Measurements from ENCODE around the gene NELFCD.

The NELFCD gene

GRCh38 chr20:59032023-59032712 is 51.1 kb downstream of the NELFCD start, which contains the start of gene ATP5F1E:
Gene ATP5F1E, minus strand, starts transcription at chr20:59032335. Its CDS starts 84 bp downstream, at chr20:59032251.
- peak; percentile 90 for DNase-seq (ENCODE audit: low read depth, low spot score)
- no peak for TF ChIP-seq YY1 (IDR thresholded peaks at IDR 0.05; ENCODE audit: insufficient read depth, insufficient read length)
- peaks cover 78% of the 10 kb centered on the region for H3K36me3 ChIP-seq (ENCODE audit: insufficient read depth, insufficient read length, low read length)
- H3K9me3 ChIP-seq (ENCODE audit: insufficient read depth, low read length): no peaks in the 10 kb centered on the region
- H3K27me3 ChIP-seq (ENCODE audit: insufficient read depth, insufficient read length): peaks cover 36% of the 10 kb centered on the region
- no peaks in the 10 kb centered on the region for H3K4me1 ChIP-seq (ENCODE audit: insufficient read depth, insufficient read length)
- peak within 1 kb of the TSS; percentile 96 for H3K4me3 ChIP-seq (ENCODE audit: insufficient read length, low read depth)
- H3K9ac ChIP-seq (ENCODE audit: insufficient read length, low read depth): peak within 1 kb of the TSS; percentile 99

- H3K36me3 ChIP-seq (ENCODE audit: insufficient read depth, insufficient read length, low read length): peaks cover 78% of the 10 kb centered on the region
- peaks cover 31% of the 10 kb centered on the region for H3K27me3 ChIP-seq (ENCODE audit: insufficient read depth, insufficient read length)
- no peaks in the 10 kb centered on the region for H3K9me3 ChIP-seq (ENCODE audit: insufficient read depth, low read length)
- H3K9ac ChIP-seq (ENCODE audit: insufficient read length, low read depth): peak overlapping the region; percentile 65
- peak overlapping the region; percentile 41 for H3K4me3 ChIP-seq (ENCODE audit: insufficient read length, low read depth)
- H3K4me1 ChIP-seq (ENCODE audit: insufficient read depth, insufficient read length): no peaks in the 10 kb centered on the region
- TF ChIP-seq YY1 (IDR thresholded peaks at IDR 0.05; ENCODE audit: insufficient read depth, insufficient read length) (no peak), SUZ12 (IDR thresholded peaks at IDR 0.05; ENCODE audit: extremely low read depth, insufficient read depth, insufficient read length) (no peak), ZNF274 (IDR thresholded peaks at IDR 0.05; ENCODE audit: low read depth, low read length) (no peak)
- no peak for DNase-seq (ENCODE audit: low read depth, low spot score)
These were observed 51.6 kb downstream of the NELFCD start for GRCh38 chr20:59032713-59033059.

DNA sequence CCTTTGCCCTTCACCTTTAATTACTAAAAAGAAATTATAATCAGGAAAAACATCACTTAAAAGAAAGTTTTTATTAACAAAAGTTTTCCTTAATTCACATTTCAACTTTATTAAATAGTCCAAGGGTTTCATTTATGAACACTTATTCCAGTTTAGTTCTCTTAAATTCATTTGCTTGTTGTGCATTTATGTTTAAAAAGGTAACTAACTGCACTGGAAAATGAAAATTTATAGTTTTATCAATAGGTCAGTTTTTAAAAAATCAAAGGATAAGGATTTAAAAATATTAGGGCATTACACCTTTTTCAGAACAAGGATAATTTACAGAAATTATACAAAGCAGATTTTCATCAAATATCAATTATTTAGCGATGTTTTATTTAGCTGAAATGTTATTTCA is 52.0 kb downstream of the NELFCD start:
- H3K36me3 ChIP-seq (ENCODE audit: insufficient read depth, insufficient read length, low read length): peaks cover 78% of the 10 kb centered on the region
- peak overlapping the region; percentile 41 for H3K4me3 ChIP-seq (ENCODE audit: insufficient read length, low read depth)
- peaks cover 27% of the 10 kb centered on the region for H3K27me3 ChIP-seq (ENCODE audit: insufficient read depth, insufficient read length)
- H3K9ac ChIP-seq (ENCODE audit: insufficient read length, low read depth): peak overlapping the region; percentile 65
- H3K4me1 ChIP-seq (ENCODE audit: insufficient read depth, insufficient read length): no peaks in the 10 kb centered on the region
- no peak for DNase-seq (ENCODE audit: low read depth, low spot score)
- H3K9me3 ChIP-seq (ENCODE audit: insufficient read depth, low read length): no peaks in the 10 kb centered on the region
- no peak for TF ChIP-seq SUZ12 (IDR thresholded peaks at IDR 0.05; ENCODE audit: extremely low read depth, insufficient read depth, insufficient read length)
- no peak for TF ChIP-seq YY1 (IDR thresholded peaks at IDR 0.05; ENCODE audit: insufficient read depth, insufficient read length)
- TF ChIP-seq ZNF274 (IDR thresholded peaks at IDR 0.05; ENCODE audit: low read depth, low read length): no peak

DNA sequence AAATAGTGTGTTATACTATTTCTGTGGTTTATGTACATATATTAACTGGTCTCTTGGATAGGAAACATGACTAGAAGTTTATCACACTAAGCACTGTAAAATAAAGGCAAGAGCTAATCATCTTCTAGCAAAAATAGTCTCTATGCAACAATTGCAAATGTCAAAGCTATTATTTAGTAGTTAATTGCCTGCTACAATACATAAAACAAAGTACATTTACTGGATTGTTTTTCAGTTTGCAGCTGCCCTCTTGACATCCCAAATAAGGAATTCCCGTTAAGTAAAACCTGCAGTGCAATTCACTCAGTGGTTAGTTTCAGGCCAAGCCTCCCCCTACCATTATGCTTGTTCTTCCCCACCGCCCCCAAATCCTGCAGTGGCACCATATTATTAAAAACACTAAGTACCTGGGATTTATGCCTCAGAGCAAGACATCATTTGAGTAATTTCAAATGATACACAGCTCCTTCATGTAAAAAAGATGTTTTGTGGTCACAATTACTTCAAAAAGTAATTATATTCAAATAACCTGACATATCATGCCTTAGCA is 52.6 kb downstream of the NELFCD start:
- H3K9ac ChIP-seq (ENCODE audit: insufficient read length, low read depth): no peak overlapping the region
- H3K36me3 ChIP-seq (ENCODE audit: insufficient read depth, insufficient read length, low read length): peaks cover 76% of the 10 kb centered on the region
- no peaks in the 10 kb centered on the region for H3K9me3 ChIP-seq (ENCODE audit: insufficient read depth, low read length)
- no peaks in the 10 kb centered on the region for H3K4me1 ChIP-seq (ENCODE audit: insufficient read depth, insufficient read length)
- H3K4me3 ChIP-seq (ENCODE audit: insufficient read length, low read depth): no peak overlapping the region
- no peak for DNase-seq (ENCODE audit: low read depth, low spot score)
- peaks cover 24% of the 10 kb centered on the region for H3K27me3 ChIP-seq (ENCODE audit: insufficient read depth, insufficient read length)
- TF ChIP-seq YY1 (IDR thresholded peaks at IDR 0.05; ENCODE audit: insufficient read depth, insufficient read length): no peak
- no peak for TF ChIP-seq ZNF274 (IDR thresholded peaks at IDR 0.05; ENCODE audit: low read depth, low read length)

DNA sequence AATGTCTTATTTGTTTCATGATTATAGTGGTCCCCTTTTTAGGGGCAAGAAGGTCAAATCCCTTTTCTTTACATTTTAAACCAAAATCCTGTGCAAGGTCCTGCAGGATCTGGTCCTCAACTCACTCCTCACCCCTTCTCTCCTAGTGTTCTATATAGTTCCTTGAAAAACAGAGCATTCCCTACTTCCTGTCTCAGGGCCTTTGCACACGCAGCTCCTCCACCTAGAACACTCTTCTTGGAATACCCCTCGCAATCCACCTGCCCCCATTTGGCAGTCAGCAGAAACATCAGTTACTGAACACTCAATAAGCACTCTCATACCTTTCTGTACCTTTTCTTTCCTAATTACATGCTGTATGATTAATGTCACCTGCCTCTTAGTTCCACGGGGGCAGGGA is 54.3 kb downstream of the NELFCD start:
- Histone ChIP-seq H3K4me3 (ENCODE audit: insufficient read length, low read depth) (no peak overlapping the region), H3K27me3 (ENCODE audit: insufficient read depth, insufficient read length) (peaks cover 15% of the 10 kb centered on the region), H3K9me3 (ENCODE audit: insufficient read depth, low read length) (no peaks in the 10 kb centered on the region), H3K4me1 (ENCODE audit: insufficient read depth, insufficient read length) (no peaks in the 10 kb centered on the region), H3K9ac (ENCODE audit: insufficient read length, low read depth) (no peak overlapping the region), H3K36me3 (ENCODE audit: insufficient read depth, insufficient read length, low read length) (peaks cover 74% of the 10 kb centered on the region)
- TF ChIP-seq YY1 (IDR thresholded peaks at IDR 0.05; ENCODE audit: insufficient read depth, insufficient read length): no peak
- TF ChIP-seq ZNF274 (IDR thresholded peaks at IDR 0.05; ENCODE audit: low read depth, low read length): no peak
- no peak for TF ChIP-seq SUZ12 (IDR thresholded peaks at IDR 0.05; ENCODE audit: extremely low read depth, insufficient read depth, insufficient read length)
- DNase-seq (ENCODE audit: low read depth, low spot score): no peak

- H3K36me3 ChIP-seq (ENCODE audit: insufficient read depth, insufficient read length, low read length): peaks cover 73% of the 10 kb centered on the region
- H3K4me1 ChIP-seq (ENCODE audit: insufficient read depth, insufficient read length): no peaks in the 10 kb centered on the region
- no peak overlapping the region for H3K9ac ChIP-seq (ENCODE audit: insufficient read length, low read depth)
- no peak for DNase-seq (ENCODE audit: low read depth, low spot score)
- no peak overlapping the region for H3K4me3 ChIP-seq (ENCODE audit: insufficient read length, low read depth)
- H3K9me3 ChIP-seq (ENCODE audit: insufficient read depth, low read length): no peaks in the 10 kb centered on the region
- no peaks in the 10 kb centered on the region for H3K27me3 ChIP-seq (ENCODE audit: insufficient read depth, insufficient read length)
- TF ChIP-seq ZNF274 (IDR thresholded peaks at IDR 0.05; ENCODE audit: low read depth, low read length) (no peak), SUZ12 (IDR thresholded peaks at IDR 0.05; ENCODE audit: extremely low read depth, insufficient read depth, insufficient read length) (no peak), YY1 (IDR thresholded peaks at IDR 0.05; ENCODE audit: insufficient read depth, insufficient read length) (no peak)
These were observed 56.3 kb downstream of the NELFCD start for GRCh38 chr20:59037386-59037785.

GRCh38 chr20:59039233-59039632 is 58.2 kb downstream of the NELFCD start:
- Histone ChIP-seq H3K9me3 (ENCODE audit: insufficient read depth, low read length) (no peaks in the 10 kb centered on the region), H3K9ac (ENCODE audit: insufficient read length, low read depth) (no peak overlapping the region), H3K27me3 (ENCODE audit: insufficient read depth, insufficient read length) (no peaks in the 10 kb centered on the region), H3K4me1 (ENCODE audit: insufficient read depth, insufficient read length) (peaks cover 4% of the 10 kb centered on the region), H3K36me3 (ENCODE audit: insufficient read depth, insufficient read length, low read length) (peaks cover 67% of the 10 kb centered on the region), H3K4me3 (ENCODE audit: insufficient read length, low read depth) (no peak overlapping the region)
- no peak for DNase-seq (ENCODE audit: low read depth, low spot score)
- TF ChIP-seq ZNF274 (IDR thresholded peaks at IDR 0.05; ENCODE audit: low read depth, low read length): no peak
